GM19328 (cell line): ENCODE data around the gene ABR.
"Not testable (repeated sequence)": the region's sequence is repeated elsewhere in the genome, so short reads cannot be mapped to it uniquely, and the experiment has no call there.

Experiments
- ATAC-seq: cut with Tn5 transposase; IDR thresholded peaks from one replicate; pipeline ENCODE4 v1.9.1; 2021; ENCODE audit warnings: mild to moderate bottlenecking, moderate library complexity; ENCODE audit not compliant: unreplicated experiment

ABR gene

DNA sequence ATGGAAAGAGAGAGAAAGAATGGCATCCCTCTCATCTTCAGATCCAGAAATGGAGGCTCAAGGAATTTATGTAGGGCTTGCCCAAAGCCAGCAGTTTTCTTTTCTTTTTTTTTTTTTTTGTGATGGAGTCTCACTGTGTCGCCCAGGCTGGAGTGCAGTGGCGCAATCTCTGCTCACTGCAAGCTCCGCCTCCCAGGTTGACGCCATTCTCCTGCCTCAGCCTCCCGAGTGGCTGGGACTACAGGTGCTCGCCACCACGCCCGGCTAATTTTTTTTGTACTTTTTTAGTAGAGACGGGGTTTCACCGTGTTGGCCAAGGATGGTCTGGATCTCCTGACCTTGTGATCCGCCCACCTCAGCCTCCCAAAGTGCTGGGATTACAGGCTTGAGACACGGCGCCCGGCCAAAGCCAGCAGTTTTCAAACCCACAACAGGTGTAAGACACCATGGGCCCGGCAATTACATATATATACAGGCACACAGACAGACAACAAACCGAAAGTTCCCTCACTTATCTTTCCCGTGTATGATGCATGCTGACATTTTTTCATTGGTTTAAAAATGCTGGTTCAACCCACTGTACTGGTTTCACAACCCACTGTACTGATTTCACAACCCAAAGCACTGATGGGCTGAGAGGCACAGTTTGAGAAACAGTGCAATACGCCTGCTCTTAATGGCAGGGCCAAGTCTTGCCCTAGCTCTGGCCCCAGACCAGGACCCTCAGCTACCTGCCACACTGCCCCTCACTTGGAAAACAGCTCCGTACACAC lies 81.6 kb downstream of the ABR start:
- ATAC-seq, result not testable (repeated sequence)

DNA sequence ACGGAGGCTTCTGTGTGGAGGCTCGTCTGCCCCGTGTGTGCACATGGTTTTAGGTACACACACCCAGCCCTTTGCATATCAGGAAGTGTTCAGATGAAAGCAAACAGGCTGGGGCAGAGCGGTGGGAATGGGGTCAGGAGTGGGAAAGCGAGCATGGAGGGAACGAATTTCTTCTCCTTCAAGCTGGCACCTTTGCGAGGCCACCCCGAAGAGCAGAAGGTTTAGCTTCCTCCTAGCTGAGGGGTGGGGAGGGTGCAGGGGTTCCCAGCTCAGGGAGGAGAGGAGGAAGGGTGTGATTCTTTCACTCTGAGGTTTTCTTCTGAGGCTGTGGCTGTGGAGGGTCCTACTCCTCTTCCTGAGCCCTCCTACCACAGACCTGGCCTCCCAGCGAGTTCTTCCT lies 83.6 kb downstream of the ABR start:
- ATAC-seq, result no peak

DNA sequence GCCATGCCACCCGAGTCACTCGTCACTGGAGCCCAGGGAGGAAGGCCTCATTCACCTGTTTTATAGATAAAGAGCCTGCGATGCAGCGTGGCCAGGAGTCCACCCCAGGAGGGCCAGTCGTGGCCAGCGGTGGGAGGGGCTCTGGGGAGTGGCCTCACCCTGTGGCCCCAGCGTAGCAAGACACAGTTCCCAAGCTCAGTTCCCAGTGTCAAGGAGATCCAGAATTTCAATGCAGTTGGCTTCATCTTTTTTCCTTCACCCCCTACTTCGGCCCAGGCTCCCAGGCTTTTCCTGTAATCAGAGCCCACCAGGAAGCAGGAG lies 84.0 kb downstream of the ABR start:
- ATAC-seq, result no peak

DNA sequence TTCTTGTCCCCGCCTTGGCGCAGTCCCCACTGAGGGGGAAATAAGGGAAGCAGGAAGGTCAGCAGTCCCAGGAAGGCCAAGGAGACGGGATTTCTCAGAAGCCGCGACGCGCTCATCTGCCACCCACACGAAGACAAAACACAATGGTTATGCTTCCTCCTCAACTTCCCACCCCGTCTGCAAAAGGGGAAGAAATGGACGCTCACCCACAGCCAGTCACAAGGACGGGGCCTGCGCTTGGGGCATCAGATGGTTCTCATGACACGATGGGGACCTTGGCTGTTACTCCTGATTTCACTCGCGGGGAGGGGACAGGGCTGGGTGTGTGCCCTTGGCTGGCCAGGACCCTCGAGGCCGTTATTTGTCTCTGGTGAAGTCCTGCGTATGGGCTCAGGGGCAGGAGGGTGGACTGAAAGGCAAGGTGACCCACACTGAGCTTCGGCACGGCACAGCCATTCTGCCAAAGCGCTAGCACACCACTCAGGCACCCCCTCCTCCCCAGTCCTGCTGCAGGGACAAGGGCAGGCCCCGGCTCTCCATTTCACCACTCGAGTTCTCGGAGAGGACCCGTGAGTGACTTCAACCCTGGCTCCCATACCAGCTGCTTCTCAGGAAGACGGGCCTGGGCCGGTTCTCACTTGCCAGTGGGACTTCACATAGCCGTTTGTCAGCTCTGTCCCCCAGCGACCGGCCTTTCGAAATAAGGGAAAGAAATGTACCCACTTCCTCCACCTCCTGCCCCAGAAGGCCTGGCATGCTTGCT lies 84.5 kb downstream of the ABR start:
- no peak for ATAC-seq

DNA sequence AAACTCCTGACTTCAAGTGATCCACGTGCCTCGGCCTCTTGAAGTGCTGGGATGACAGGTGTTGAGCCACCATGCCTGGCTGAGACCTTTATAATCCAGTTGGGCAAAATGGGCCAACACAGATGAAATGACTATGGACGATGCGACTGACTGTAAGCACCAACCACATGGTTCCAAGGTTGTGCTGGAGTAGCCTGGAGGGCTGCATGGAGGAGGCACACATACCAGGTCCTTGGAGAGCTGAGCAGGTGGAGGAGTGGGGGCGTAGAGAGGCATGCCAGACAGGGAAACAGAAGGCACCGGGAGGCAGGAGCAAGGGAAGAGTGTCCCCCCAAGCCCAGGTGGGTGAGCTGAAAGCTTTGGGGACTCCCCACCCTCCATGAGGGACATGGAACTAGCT lies 85.2 kb downstream of the ABR start:
- ATAC-seq, result no peak

DNA sequence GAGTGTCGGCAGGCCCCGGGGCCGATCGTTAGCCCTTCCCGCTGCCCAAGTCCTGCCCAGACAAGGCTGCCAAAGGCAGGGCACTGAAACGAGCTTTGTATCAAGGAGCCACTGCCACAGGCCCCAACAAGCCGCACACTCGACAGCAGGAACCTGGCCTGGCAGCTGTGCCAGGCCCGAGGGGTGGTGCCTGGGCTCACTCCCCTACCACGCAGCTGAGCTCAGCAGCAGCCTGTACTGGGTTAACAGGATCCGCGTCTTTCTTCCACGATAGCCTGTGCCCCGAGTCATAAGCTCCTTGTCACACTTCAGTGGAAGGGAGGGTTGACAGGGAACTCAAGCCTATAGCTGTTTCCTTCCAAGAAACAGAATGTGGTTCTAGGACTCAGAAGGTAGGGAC lies 87.9 kb downstream of the ABR start:
- ATAC-seq, result no peak

DNA sequence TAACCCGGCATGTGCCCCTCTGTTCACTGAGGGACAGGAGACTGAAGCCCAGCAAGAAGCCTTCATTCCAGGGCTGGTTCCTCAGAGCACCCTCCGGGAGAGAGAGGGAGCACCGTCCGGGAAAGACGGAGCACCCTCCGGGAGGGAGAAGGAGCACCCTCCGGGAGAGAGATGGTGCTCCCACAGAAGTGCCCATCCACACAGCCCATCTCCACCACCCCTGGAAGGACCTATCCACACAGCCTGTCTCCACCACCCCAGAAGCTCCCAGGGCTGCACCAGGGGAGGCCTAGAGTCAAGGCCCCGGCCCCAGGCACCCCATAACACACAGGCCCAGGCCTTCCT lies 88.6 kb downstream of the ABR start:
- no peak for ATAC-seq

DNA sequence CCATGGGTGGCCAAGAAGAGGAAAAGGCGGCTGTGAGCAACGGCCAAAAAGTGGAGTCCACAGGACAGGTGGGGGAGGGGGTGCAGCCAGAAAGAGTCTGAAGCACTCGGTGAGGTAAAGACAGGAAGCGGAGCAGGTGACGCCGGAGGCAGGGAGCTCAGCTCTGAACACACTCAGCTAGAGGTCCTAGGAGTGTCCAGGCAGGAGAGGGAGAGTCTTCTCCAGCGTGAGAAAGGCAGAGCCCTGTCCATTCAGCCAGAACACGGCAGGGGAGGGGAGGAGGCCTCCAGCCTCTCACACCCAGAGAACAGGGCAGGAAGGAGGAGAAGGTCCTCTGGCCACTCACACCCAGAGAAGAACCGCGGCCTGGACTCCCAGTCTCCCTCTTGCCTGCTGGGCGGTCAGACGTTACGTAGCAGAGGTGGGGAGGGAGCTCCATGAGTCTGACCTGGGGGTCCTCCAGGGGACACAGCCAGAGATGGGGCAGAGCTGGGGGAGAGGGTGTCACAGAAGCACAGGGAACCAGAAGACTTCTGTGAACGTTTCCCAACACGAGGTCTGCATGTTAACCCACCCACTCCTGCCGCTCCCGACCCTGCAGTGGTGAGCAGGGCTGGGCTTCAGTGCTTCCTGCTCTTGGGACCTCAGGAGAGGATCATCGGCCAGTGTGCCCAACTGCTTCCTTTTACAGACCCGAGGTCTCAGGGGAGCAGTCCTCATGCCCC lies 89.2 kb downstream of the ABR start:
- ATAC-seq, result no peak

DNA sequence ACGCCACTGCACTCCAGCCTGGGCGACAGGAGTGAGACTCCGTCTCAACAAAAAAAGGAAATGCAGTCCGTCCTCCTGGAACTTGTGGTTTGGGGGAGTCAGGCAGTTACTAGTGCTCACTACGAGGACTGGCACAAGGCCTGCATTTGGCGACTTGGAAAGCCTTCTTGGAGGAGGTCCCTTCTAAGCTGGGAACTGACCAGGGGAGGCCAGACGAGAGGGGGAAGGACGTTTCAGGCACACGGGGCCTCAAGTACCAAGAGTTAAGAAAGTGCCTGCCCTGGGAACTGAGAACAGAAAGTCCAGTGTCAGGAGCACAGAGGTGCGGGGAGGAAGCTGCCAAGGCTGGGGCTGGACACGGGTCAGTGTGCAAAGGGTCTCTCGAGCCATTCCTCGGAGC lies 89.9 kb downstream of the ABR start:
- no peak for ATAC-seq

DNA sequence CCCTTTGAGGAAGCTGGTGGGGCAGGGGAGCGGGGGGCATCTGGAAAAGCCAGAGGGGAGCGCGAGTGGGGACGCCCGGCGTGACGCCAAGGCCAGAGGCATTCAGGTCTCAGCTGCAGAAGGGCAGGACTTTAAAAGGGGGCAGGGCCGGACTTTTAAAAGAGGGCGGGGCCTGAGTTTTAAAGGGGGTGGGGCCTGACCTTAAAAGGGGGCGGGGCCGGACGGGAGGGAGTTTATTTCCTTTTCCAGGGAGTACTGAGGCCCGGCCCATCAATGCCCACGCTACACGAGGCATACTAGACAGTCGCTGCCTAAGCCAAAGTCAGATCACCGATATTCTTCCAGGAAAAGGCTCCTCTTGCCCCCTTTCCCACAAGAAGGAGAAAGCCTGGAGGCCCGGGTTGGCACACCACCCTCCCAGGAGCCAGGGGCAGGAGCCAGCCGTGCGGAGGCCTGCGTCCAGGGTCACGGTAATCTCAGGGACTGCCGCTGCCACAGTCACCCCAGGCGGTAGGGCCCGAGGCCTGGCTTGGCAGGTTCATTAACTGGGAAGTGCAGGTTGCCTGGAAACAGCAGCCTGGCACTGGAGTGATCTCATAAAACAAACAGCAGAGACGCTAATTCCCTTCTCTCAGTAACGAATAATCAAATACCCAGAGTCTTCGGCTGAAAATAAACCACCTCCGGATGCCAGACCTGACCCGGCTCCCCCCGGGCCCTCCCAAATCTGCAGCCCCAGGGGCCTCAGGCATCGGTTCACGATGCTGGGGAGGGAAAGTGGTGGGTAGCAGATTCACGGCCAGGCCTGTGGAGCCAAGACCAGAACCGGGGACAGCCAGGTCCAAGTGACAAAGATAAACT lies 92.2 kb downstream of the ABR start:
- ATAC-seq, result no peak

DNA sequence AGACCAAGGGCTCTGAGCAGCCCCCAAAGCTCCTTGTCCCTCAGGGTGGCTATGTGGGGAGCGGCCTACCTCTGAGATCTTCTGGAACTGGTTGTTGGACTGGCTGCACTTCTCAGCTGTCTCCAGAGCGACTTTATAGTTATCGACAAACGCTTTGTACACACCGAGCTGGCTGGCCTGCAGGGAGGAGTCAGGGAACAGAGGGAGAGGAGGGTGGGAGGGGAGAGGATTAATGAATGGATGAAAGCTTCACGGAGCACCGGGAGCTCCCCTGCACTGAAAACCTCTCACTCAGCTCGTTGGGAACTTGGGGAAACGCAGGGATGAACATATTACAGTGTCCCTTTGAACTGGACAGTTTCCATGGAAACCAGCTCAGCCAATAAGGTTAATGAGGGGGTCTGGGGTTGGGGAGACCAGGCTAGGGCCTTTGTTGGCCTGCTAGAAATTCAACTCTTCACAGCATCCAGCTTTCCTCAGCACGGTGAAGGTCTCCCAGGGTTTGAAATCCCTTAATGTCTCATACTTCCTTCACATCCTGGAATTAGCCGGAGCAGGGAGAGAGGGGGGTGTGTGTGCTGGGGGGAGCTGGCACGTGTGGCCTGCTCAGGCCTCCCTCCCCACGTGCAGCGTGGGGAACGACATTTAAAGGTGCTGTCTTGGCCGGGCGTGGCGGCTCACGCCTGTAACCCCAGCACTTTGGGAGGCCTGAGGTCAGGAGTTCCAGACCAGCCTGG lies 96.2 kb downstream of the ABR start:
- ATAC-seq, result no peak

DNA sequence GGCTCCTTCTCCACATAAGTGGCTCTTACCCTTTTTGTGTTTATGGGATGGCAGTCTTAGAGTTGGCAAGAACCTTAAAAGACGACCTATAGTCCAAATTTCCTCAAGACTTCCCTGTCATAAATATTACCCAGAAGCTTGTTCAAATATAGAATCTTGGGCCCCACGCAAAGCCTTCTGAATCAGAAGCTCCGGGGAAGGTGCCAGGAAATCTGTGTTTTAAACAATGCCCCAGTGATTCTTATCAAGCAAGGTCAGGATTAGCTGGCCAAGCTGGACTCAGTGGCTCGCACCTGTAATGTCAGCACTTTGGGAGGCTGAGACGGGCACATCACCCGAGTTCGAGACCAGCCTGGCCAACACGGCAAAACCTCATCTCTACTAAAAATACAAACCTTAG lies 97.2 kb downstream of the ABR start:
- ATAC-seq, result no peak

DNA sequence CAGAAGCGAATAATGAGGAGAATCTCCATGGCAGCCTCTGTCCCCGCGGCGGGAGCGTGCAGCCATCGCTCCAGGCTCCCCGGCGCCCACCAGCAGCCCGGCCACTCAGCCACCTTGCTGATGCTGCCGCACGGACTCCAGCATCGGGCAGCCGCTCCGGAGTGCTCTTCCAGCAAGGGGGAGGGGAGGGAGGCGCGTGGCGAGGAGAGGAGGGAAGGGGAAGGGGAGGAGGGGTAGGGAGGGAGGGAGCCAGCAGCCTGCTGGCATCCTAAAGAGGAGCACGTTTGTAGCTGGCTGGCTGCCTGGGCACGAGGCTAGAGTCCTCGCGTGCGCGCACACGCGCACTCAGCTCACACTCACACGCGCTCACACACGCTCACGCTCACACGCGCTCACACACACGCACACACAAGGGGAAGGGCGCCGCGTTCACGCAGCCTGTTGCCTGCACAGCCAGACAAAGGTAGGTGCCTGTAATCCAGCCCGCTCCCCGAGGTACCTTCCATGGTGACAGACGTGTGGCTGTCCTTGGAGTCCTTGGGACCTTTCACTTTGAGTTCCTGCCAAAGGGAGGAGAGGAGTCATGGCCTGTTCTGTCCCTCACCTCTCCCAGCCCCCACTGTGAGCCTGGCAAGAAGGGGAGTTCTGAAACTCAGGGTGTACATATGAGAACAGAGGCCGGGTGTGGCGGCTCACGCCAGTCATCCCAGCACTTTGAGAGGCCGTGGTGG lies 100.8 kb downstream of the ABR start:
- no peak for ATAC-seq

DNA sequence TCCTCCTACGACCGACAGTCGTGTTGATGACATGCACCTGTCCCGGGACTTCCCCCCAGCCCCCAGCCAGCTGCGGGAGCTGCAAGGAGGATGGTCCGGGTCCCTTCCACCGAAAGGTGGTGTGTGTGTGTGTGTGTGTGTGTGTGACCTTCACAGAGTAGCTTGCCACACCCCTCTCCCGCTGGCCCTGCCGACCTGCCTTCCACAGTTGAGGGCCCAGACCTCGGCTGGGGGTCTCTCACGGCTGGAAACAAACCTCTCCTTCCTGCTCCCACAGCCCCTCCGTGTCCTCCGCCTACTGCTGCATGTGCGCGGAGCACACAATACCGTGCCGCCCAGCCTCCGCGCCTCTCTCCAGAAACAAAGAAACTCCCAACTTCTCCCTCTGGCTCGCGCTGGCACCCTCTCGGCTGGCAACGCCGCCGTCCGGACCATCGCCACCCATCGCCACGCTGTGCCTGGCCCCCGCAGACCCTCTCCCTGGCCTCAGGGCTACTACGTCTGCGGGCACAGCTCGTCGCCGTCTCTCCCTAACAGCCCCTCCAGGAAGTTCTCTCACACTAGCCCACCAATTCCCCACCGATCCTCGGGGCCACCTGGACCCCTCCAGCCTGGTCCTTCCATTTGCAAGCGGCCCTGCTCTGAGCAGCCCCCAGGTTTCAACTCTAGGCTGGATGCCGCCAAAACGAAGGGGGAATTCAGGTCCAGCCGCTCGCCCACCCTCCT lies 101.6 kb downstream of the ABR start:
- no peak for ATAC-seq

DNA sequence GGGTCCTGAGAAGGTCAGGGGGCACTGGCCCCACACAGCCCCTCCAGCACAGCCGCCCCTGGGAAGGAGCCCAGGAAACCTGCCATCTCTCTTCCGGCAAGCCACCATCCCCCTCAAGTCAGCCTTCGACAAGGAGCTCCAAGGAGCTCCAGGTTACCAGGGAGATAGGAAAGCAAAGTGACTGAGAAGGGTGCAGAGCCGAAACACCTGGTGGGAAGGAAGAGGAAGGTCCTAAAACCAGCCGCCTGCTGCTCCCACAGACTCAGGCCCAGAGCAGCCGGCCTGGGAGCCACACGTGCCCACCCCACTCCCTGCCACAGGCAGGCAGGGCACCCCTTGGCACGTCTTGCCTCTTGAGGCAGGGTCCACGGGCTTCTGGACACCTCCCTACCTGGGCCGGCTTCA lies 102.2 kb downstream of the ABR start:
- no peak for ATAC-seq

DNA sequence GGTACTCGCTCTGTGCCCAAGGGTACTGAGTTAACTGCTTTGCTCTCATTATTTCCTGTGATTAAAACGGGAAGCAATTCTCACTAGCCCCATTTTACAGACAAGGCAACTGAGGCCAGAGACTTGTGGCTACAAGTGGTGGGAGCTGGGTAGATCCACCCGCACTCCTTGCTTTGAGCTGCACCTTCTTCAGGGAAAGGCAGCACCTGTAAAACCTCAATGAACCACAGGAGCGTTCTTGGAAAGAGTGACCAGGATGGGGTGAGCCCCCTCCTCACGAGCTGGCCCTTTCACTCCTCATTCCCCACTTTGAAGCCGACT lies 102.8 kb downstream of the ABR start:
- ATAC-seq, result no peak

DNA sequence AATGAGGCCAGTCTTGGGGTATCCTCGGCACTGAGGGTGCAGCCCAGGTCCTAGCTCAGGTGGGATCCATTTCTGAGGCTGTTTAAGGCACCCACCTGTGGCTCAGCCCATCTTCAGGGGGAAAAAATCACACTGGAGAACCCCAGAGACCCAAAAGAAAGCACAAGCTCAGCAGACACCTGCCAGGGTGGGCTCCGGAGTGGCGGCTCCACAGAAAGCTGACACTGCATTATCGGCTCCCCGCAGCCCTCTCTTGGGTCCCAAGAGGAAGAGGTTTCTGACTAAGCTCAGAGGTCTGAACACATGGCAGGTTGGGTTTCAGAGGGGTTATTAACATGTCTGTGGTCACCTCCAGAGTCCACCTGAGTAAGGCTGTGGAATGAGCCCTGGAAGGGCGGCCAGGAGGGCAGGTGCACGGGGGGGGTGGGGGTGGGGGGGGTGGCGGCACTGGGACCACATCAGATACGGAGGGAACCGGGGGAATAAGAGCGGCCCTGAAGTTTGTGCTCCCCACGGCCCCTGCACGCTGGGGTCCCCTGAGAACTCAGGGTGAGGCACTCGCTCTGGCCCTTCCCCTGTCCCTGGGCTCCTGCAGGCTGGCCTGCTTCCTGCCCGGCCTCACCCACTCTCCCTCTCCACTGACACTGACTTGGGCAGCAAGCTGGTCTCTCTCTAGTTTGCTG lies 103.3 kb downstream of the ABR start:
- ATAC-seq, result no peak

DNA sequence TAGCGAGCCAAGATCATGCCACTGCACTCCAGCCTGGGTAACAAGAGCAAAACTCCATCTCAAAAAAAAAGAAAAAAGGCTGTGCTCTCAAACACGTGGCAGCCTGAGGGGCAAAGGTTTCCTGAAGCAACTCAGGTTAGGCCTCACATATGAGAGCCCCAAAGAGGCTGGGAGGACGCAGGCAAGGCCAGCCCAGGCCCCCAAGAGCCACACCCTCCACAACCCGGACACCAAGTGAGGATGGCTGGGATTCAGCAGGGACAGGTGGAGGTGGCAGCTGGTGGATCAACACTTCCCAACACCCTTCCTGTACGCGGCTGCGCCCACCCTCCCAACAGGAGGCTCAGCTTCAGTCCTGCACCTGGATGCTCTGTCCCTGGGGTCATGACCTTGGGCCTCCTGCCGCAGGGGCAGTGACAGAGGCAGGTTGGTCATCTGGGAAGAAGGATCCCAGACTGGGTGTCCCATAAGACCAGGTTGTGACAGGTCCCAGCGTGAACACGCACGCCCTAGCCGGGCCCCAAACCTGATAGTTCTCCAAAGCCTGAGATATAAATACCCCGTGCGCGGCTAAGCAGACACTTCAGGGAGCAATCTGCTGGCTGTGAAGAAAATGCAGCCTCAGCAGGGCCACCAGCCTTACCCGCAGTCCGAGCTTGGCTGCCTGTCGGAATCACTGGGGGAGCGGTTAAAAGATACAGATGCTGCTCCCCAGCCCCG lies 104.7 kb downstream of the ABR start:
- ATAC-seq, result no peak
